HepG2 (cell line): ENCODE data around the gene DIP2C. TPM values are rescaled to one million over a fixed set of nuclear protein-coding genes. Genes with fewer than 3 reads are reported as not detected.

Experiments
- ATF4 ChIP-seq, 2 experiments: fragments of 450-650 bp in 1 of 2; sonication (generic) in 1 of 2; formaldehyde crosslinking; IDR thresholded peaks; 2 replicates each; pipeline versions ENCODE4 v1.5.0 to v1.8.0; 2020 to 2022; ENCODE audit warnings: mild to moderate bottlenecking in 1 of 2, missing genetic modification reagents in 1 of 2
- CBFB ChIP-seq: sonication (generic); formaldehyde crosslinking; IDR thresholded peaks from 2 replicates; pipeline ENCODE4 v1.4.0; 2020; ENCODE audit warnings: missing genetic modification reagents
- HNRNPL ChIP-seq: fragments of 200-400 bp; formaldehyde crosslinking; IDR thresholded peaks from 2 replicates; pipeline ENCODE4 v1.6.1; 2017; ENCODE audit warnings: mild to moderate bottlenecking, low read depth, low read length
- NFKBIZ ChIP-seq: IDR thresholded peaks from 2 replicates; pipeline ENCODE4 v1.6.1; 2018; ENCODE audit warnings: missing genetic modification reagents, missing compliant biosample characterization
- NFYB ChIP-seq: sonication (generic); formaldehyde crosslinking; IDR thresholded peaks from 2 replicates; pipeline ENCODE4 v1.4.0; 2020; ENCODE audit warnings: missing genetic modification reagents
- SOX13 ChIP-seq, 3 experiments: fragments of 450-650 bp in 1 of 3; sonication (generic) in 1 of 3; formaldehyde crosslinking in 1 of 3; IDR thresholded peaks in 2 of 3; conservative IDR thresholded peaks in 1 of 3; 2 replicates each; pipeline versions ENCODE4 v1.5.0 to v1.6.1; 2016 to 2020; ENCODE audit warnings: antibody characterized with exemption in 1 of 3, mild to moderate bottlenecking in 1 of 3, missing compliant biosample characterization in 1 of 3, missing genetic modification reagents in 1 of 3, moderate library complexity in 1 of 3
- TBX2 ChIP-seq: sonication (generic); formaldehyde crosslinking; IDR thresholded peaks from 2 replicates; pipeline ENCODE4 v1.5.0; 2020; ENCODE audit warnings: missing genetic modification reagents, mild to moderate bottlenecking, borderline replicate concordance
- TEAD3 ChIP-seq: optimal IDR thresholded peaks from 2 replicates; pipeline ENCODE3; 2016; ENCODE audit warnings: borderline replicate concordance
- THAP11 ChIP-seq: IDR thresholded peaks from 2 replicates; pipeline ENCODE4 v1.6.1; 2016; ENCODE audit warnings: missing biosample characterization, missing genetic modification reagents
- XRCC5 ChIP-seq: fragments of 200-400 bp; formaldehyde crosslinking; optimal IDR thresholded peaks from 2 replicates; pipeline ENCODE3; 2017; ENCODE audit warnings: mild to moderate bottlenecking, low read length
- ZHX1 ChIP-seq: sonication (generic); formaldehyde crosslinking; IDR thresholded peaks from 2 replicates; pipeline ENCODE4 v1.8.1; 2022; ENCODE audit warnings: low read depth, mild to moderate bottlenecking, missing genetic modification reagents
- ZMYM2 ChIP-seq: sonication (generic); formaldehyde crosslinking; IDR thresholded peaks from 2 replicates; pipeline ENCODE4 v1.8.0; 2022; ENCODE audit warnings: mild to moderate bottlenecking, missing genetic modification reagents
- ZNF574 ChIP-seq: sonication (generic); formaldehyde crosslinking; IDR thresholded peaks from 2 replicates; pipeline ENCODE4 v1.4.0; 2020; ENCODE audit warnings: missing genetic modification reagents
- ZNF619 ChIP-seq: sonication (generic); formaldehyde crosslinking; IDR thresholded peaks from 2 replicates; pipeline ENCODE4 v1.4.0; 2020; ENCODE audit warnings: mild to moderate bottlenecking, missing genetic modification reagents
- ZNF749 ChIP-seq: sonication (generic); formaldehyde crosslinking; IDR thresholded peaks from 2 replicates; pipeline ENCODE4 v1.8.0; 2022; ENCODE audit warnings: mild to moderate bottlenecking, missing genetic modification reagents, moderate library complexity, borderline replicate concordance
- polyA plus RNA-seq, 8 experiments: library from polyadenylated mRNA; depleted of rRNA in 3 of 8; stranded (reverse) in 7 of 8; unstranded in 1 of 8; fragments of >200 nt; fragmentation: Illumina TruSeq in 4 of 8; extraction: Trizol in 4 of 8; gene quantifications; 2 replicates each; pipeline versions ENCODE4 v1.2.1 to v1.2.3, GENCODE V29; 2011 to 2016; ENCODE audit warnings: low read depth in 4 of 8, missing spikeins in 1 of 8, mixed read lengths in 1 of 8; ENCODE audit not compliant: insufficient read depth in 1 of 8
- total RNA-seq, 5 experiments: library from RNA; depleted of rRNA; stranded (reverse); fragments of >200 nt; fragmentation: Illumina TruSeq; extraction: Trizol; gene quantifications; 2 replicates each; pipeline ENCODE4 v1.2.3, GENCODE V29; 2016; ENCODE audit warnings: low read depth in 1 of 5
- TF ChIP-seq, protein P1 (sequence below): sonication (generic); formaldehyde crosslinking; IDR thresholded peaks from 2 replicates; pipeline ENCODE4 v1.4.0; 2020; ENCODE audit warnings: mild to moderate bottlenecking, missing genetic modification reagents
- TF ChIP-seq, protein P2 (sequence below): IDR thresholded peaks from 2 replicates; pipeline ENCODE4 v1.6.1; 2016; ENCODE audit warnings: mild to moderate bottlenecking

Gene DIP2C
- total and polyA plus RNA-seq, 2 of the 13 experiments (the other 11 are each of a cell fraction or from before 2014, with no cell fraction given) = 2.2 to 2.7 TPM

DNA sequence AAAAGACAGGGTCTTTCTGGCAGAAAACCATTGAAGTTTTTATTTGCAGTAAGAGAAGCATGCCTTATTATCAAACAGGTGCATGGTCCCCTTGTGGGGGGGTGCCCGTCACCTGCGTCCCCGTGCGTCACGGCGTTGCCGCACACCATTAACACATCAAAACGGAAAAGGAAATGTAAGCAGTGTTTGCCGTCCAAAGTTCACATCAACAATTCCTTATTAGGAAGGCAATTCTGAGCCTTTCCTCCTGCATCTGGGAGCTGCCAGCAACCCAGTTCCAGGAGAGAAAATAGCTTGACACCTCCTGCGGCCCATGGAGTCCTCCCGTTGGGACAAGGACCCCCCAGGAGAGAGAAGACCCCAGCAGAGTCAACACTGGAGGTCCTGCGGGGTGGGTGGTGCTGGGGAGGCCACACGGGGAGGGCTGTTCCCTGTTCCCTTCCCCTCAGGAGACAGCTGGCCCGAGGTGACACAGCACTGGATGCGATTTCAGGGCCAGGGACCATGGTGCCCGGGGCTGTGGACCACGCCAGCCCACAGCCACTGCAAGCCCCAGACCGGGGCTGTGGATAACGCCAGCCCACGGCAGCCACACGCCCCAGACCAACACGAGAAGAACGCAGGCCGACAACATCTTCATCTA lies 39.5 kb downstream of the DIP2C start (continued):
- TF ChIP-seq ZNF574 (CRISPR knock-in tag) (peak; percentile 45), TEAD3 (peak; percentile 47), NFKBIZ (CRISPR knock-in tag) (0 out of 2 replicates have a peak, but pooled peaks have one; percentile 36), TBX2 (CRISPR knock-in tag) (peak; percentile 61; the same call in 1 of the 2 replicates), ZNF619 (peak; percentile 78; the same call in 1 of the 2 replicates), ZMYM2 (0 out of 2 replicates have a peak, but pooled peaks have one; percentile 41), ZHX1 (CRISPR knock-in tag) (peak; percentile 85; the same call in 1 of the 2 replicates), SOX13 (IDR thresholded peaks at IDR 0.05) (no peak), SOX13 (CRISPR knock-in tag; conservative IDR thresholded peaks at IDR 0.05 in 1 of 2, IDR thresholded peaks at IDR 0.05 in 1 of 2) (peak in 1 of 2 experiments; percentile 60; a peak in 1 of 4 replicates), HNRNPL (peak; percentile 52; the same call in 1 of the 2 replicates), CBFB (CRISPR knock-in tag) (no peak), THAP11 (CRISPR knock-in tag) (peak; percentile 74), XRCC5 (peak; percentile 27), NFYB (CRISPR knock-in tag) (no peak), ATF4 (CRISPR knock-in tag; IDR thresholded peaks at IDR 0.05) (peak in 1 of 2 experiments; percentile 64; a peak in 2 of 4 replicates), ZNF749 (no peak)
- TF ChIP-seq, protein P1, sequence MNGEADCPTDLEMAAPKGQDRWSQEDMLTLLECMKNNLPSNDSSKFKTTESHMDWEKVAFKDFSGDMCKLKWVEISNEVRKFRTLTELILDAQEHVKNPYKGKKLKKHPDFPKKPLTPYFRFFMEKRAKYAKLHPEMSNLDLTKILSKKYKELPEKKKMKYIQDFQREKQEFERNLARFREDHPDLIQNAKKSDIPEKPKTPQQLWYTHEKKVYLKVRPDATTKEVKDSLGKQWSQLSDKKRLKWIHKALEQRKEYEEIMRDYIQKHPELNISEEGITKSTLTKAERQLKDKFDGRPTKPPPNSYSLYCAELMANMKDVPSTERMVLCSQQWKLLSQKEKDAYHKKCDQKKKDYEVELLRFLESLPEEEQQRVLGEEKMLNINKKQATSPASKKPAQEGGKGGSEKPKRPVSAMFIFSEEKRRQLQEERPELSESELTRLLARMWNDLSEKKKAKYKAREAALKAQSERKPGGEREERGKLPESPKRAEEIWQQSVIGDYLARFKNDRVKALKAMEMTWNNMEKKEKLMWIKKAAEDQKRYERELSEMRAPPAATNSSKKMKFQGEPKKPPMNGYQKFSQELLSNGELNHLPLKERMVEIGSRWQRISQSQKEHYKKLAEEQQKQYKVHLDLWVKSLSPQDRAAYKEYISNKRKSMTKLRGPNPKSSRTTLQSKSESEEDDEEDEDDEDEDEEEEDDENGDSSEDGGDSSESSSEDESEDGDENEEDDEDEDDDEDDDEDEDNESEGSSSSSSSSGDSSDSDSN (CRISPR knock-in tag) = peak; percentile 42; the same call in 1 of the 2 replicates
- TF ChIP-seq, protein P2, sequence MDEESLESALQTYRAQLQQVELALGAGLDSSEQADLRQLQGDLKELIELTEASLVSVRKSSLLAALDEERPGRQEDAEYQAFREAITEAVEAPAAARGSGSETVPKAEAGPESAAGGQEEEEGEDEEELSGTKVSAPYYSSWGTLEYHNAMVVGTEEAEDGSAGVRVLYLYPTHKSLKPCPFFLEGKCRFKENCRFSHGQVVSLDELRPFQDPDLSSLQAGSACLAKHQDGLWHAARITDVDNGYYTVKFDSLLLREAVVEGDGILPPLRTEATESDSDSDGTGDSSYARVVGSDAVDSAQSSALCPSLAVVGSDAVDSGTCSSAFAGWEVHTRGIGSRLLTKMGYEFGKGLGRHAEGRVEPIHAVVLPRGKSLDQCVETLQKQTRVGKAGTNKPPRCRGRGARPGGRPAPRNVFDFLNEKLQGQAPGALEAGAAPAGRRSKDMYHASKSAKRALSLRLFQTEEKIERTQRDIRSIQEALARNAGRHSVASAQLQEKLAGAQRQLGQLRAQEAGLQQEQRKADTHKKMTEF (CRISPR knock-in tag) = no peak; the same call in 1 of the 2 replicates
